ENCODE data around the gene SRRM3. TPM values are rescaled to one million over a fixed set of nuclear protein-coding genes. Genes with fewer than 3 reads are reported as not detected.

The SRRM3 gene
- total RNA-seq, 1 donor from 2014 or later, result 0.46 TPM

- DNase-seq (ENCODE audit: extremely low spot score, unreplicated experiment), result no peak
- H3K27me3 Mint-ChIP-seq (ENCODE audit: unreplicated experiment), result no peaks in the 10 kb centered on the region
- no peak for TF ChIP-seq CTCF (IDR thresholded peaks at IDR 0.05)
- peaks cover 27% of the 10 kb centered on the region for H3K4me1 Mint-ChIP-seq (ENCODE audit: unreplicated experiment)
- H3K36me3 Mint-ChIP-seq (ENCODE audit: unreplicated experiment), result no peaks in the 10 kb centered on the region
- H3K9me3 Mint-ChIP-seq (ENCODE audit: unreplicated experiment), result no peaks in the 10 kb centered on the region
- no peak overlapping the region for H3K27ac Mint-ChIP-seq (ENCODE audit: unreplicated experiment)
- H3K4me3 Mint-ChIP-seq (ENCODE audit: unreplicated experiment), result no peak overlapping the region
These were observed 95.3 kb downstream of the SRRM3 start for GRCh38 chr7:76296743-76297740.

DNA sequence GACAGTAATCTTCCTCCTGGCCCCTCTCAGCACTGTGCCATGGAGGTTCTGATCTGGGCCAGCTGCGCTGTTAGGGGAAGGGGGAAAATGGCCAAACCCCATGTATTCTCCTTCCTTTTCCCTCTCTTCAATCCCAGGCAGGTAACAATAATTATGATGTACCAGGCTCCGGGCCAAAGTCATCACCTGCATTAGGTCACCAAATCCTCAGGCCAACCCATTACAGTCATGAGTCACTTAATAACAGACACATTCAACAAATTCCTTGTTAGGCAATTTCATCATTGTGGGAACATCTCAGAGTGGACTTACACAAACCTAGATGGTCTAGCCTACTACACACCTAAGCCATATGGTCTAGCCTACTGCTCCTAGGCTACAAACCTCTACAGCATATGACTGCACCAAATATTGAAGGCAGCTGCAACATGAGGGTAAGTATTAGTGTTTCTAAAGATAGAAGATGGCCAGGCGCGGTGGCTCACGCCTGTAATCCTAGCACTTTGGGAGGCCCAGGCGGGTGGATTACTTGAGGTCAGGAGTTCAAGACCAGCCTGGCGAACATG lies 98.6 kb downstream of the SRRM3 start:
- no peak for TF ChIP-seq CTCF (IDR thresholded peaks at IDR 0.05)
- DNase-seq (ENCODE audit: extremely low spot score, unreplicated experiment), result no peak
- H3K27ac Mint-ChIP-seq (ENCODE audit: unreplicated experiment), result no peak overlapping the region
- H3K27me3 Mint-ChIP-seq (ENCODE audit: unreplicated experiment), result no peaks in the 10 kb centered on the region
- H3K4me1 Mint-ChIP-seq (ENCODE audit: unreplicated experiment), result peaks cover 25% of the 10 kb centered on the region
- no peaks in the 10 kb centered on the region for H3K36me3 Mint-ChIP-seq (ENCODE audit: unreplicated experiment)
- no peak overlapping the region for H3K4me3 Mint-ChIP-seq (ENCODE audit: unreplicated experiment)
- no peaks in the 10 kb centered on the region for H3K9me3 Mint-ChIP-seq (ENCODE audit: unreplicated experiment)

DNA sequence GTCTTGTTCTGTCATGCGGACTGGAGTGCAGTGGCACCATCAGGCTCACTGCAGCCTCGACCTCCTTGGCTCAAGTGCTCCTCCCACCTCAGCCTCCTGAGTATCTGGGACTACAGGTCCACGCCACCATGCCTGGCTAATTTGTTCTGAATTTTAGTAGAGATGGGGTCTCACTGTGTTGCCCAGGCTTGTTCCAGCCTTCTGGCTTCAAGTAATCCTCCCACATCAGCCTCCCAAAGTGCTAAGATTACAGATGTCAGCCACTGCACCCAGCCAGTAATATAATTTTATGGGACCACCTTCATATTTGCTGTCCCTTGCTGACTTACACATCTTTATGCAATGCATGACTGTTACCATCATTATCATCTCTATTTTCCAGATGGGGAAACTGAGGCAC lies 99.3 kb downstream of the SRRM3 start:
- no peak overlapping the region for H3K4me3 Mint-ChIP-seq (ENCODE audit: unreplicated experiment)
- TF ChIP-seq CTCF (IDR thresholded peaks at IDR 0.05), result no peak
- H3K4me1 Mint-ChIP-seq (ENCODE audit: unreplicated experiment), result peaks cover 28% of the 10 kb centered on the region
- no peaks in the 10 kb centered on the region for H3K9me3 Mint-ChIP-seq (ENCODE audit: unreplicated experiment)
- H3K36me3 Mint-ChIP-seq (ENCODE audit: unreplicated experiment), result no peaks in the 10 kb centered on the region
- no peak for DNase-seq (ENCODE audit: extremely low spot score, unreplicated experiment)
- H3K27ac Mint-ChIP-seq (ENCODE audit: unreplicated experiment), result no peak overlapping the region
- H3K27me3 Mint-ChIP-seq (ENCODE audit: unreplicated experiment), result no peaks in the 10 kb centered on the region

DNA sequence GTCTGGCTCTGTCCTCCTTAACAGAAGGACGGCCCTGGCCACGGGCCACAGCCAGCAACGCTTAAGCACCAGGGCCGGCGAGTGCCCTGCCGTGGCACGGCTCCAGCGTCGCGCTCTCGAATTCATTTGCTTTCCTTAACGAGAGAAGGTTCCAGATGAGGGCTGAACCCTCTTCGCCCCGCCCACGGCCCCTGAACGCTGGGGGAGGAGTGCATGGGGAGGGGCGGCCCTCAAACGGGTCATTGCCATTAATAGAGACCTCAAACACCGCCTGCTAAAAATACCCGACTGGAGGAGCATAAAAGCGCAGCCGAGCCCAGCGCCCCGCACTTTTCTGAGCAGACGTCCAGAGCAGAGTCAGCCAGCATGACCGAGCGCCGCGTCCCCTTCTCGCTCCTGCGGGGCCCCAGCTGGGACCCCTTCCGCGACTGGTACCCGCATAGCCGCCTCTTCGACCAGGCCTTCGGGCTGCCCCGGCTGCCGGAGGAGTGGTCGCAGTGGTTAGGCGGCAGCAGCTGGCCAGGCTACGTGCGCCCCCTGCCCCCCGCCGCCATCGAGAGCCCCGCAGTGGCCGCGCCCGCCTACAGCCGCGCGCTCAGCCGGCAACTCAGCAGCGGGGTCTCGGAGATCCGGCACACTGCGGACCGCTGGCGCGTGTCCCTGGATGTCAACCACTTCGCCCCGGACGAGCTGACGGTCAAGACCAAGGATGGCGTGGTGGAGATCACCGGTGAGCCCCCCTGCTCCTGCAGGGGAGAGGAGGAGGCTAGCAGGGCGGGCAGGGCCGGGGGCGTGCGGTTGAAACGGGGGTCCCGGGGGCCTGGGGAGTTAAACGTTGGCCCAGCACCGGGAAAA lies 100.9 kb downstream of the SRRM3 start, which contains the start of gene HSPB1:
HSPB1 (plus strand) TSS at position 327 of the 855 bp plus-strand sequence; CDS start at position 367, 40 bp downstream.
- H3K4me3 Mint-ChIP-seq (ENCODE audit: unreplicated experiment), result peak within 1 kb of the TSS; percentile 87
- DNase-seq (ENCODE audit: extremely low spot score, unreplicated experiment), result peak; percentile 91
- H3K4me1 Mint-ChIP-seq (ENCODE audit: unreplicated experiment), result peaks cover 31% of the 10 kb centered on the region
- no peaks in the 10 kb centered on the region for H3K9me3 Mint-ChIP-seq (ENCODE audit: unreplicated experiment)
- no peaks in the 10 kb centered on the region for H3K36me3 Mint-ChIP-seq (ENCODE audit: unreplicated experiment)
- H3K27ac Mint-ChIP-seq (ENCODE audit: unreplicated experiment), result peak within 1 kb of the TSS; percentile 95
- H3K27me3 Mint-ChIP-seq (ENCODE audit: unreplicated experiment), result no peaks in the 10 kb centered on the region
- no peak for TF ChIP-seq CTCF (IDR thresholded peaks at IDR 0.05)

All from osteocyte (in vitro differentiated cells).